NCI-H345 treated with DMSO at 0.1 percent for 48 hours (cell line): ENCODE data around the gene HNRNPR.
"Not testable (repeated sequence)": the region's sequence is repeated elsewhere in the genome, so short reads cannot be mapped to it uniquely, and the experiment has no call there.

ENCODE experiments used
- DNase-seq: peaks from one replicate; lab custom pipeline; 2025; ENCODE audit not compliant: unreplicated experiment; lab: John Stamatoyannopoulos, UW

Gene HNRNPR

GRCh38 chr1:23257371-23257770 lies 86.7 kb downstream of the HNRNPR start:
- not testable (repeated sequence) for DNase-seq
